ENCODE data around the gene TFEC. TPM values are rescaled to one million over a fixed set of nuclear protein-coding genes. Genes with fewer than 3 reads are reported as not detected.

TFEC gene
- total RNA-seq, 1 experiment from 2014 or later = not detected

DNA sequence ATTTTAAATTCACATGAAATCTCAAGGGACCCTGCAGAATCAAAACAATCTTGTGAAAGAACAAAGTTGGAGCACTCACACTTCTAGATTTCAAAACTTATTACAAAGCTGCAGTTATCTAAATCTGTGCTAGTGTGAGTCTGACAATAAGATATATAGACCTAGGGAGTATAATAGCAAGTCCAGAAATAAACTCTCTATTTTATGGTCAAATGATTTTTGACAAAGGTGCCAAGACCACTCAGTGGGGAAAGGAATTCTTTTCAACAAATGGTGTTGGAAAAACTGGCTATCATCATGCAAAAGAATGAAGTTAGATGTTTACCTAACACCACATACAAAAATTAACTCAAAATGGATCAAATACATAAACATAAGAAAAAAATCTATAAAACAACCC is 68.2 kb downstream of the TFEC start:
- no peak overlapping the region for H2AFZ ChIP-seq (ENCODE audit: low read length)
- Mint-ChIP-seq H3K4me1 (no peaks in the 10 kb centered on the region), H3K27me3 (ENCODE audit: low read depth) (no peaks in the 10 kb centered on the region), H3K27ac (no peak overlapping the region), H3K4me3 (no peak overlapping the region), H3K36me3 (ENCODE audit: insufficient read depth in 1 of 3, low read depth in 3 of 3) (no peaks in the 10 kb centered on the region), H3K9me3 (no peaks in the 10 kb centered on the region)
- H3K14ac ChIP-seq (ENCODE audit: insufficient read depth, low read length) = no peak overlapping the region
- no peak overlapping the region for H2BK15ac ChIP-seq (ENCODE audit: low read depth, low read length)
- no peak for DNase-seq
- H3T11ph ChIP-seq (ENCODE audit: low read length) = no peak overlapping the region
- no peak overlapping the region for H2BK20ac ChIP-seq (ENCODE audit: low read depth, low read length, poor library complexity, severe bottlenecking)
- H3K18ac ChIP-seq (ENCODE audit: insufficient read length, low read depth, low read length) = no peak overlapping the region
- H3K9me3 ChIP-seq (ENCODE audit: control insufficient read depth, low read depth, low read length) = no peaks in the 10 kb centered on the region
- no peak overlapping the region for H2BK12ac ChIP-seq (ENCODE audit: insufficient read length, low read depth, low read length)
- no peaks in the 10 kb centered on the region for H3K79me2 ChIP-seq (ENCODE audit: insufficient read depth, low read length)
- H2AK5ac ChIP-seq (ENCODE audit: insufficient read length, low read length) = no peak overlapping the region
- H3K27me3 ChIP-seq (ENCODE audit: insufficient read depth, low read length) = no peaks in the 10 kb centered on the region
- no peak overlapping the region for H3K23ac ChIP-seq (ENCODE audit: insufficient read length, low read depth, low read length)
- H2BK5ac ChIP-seq (ENCODE audit: insufficient read length, low read length) = no peak overlapping the region
- no peak overlapping the region for H3K9ac ChIP-seq (ENCODE audit: extremely low read depth, insufficient read length, low read length)
- H3K56ac ChIP-seq (ENCODE audit: insufficient read length, low read depth, low read length) = no peak overlapping the region
- no peak overlapping the region for H4K8ac ChIP-seq (replicated peaks; ENCODE audit: insufficient read length, low read depth, low read length)
- no peak overlapping the region for H3K27ac ChIP-seq (ENCODE audit: insufficient read length, low read depth, low read length)
- TF ChIP-seq, protein P1, sequence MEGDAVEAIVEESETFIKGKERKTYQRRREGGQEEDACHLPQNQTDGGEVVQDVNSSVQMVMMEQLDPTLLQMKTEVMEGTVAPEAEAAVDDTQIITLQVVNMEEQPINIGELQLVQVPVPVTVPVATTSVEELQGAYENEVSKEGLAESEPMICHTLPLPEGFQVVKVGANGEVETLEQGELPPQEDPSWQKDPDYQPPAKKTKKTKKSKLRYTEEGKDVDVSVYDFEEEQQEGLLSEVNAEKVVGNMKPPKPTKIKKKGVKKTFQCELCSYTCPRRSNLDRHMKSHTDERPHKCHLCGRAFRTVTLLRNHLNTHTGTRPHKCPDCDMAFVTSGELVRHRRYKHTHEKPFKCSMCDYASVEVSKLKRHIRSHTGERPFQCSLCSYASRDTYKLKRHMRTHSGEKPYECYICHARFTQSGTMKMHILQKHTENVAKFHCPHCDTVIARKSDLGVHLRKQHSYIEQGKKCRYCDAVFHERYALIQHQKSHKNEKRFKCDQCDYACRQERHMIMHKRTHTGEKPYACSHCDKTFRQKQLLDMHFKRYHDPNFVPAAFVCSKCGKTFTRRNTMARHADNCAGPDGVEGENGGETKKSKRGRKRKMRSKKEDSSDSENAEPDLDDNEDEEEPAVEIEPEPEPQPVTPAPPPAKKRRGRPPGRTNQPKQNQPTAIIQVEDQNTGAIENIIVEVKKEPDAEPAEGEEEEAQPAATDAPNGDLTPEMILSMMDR (conservative IDR thresholded peaks at IDR 0.05) = no peak
- no peak overlapping the region for H4K91ac ChIP-seq (ENCODE audit: insufficient read length, low read depth, low read length)
- H3K23me2 ChIP-seq (ENCODE audit: insufficient read length, low read depth, low read length, poor library complexity, severe bottlenecking) = no peaks in the 10 kb centered on the region
- H3K4me2 ChIP-seq (ENCODE audit: insufficient read depth, insufficient read length, low read length) = no peak overlapping the region
- no peak overlapping the region for H3K4ac ChIP-seq (ENCODE audit: low read depth, low read length)
- H2BK120ac ChIP-seq (ENCODE audit: low read depth, low read length, poor library complexity, severe bottlenecking) = no peak overlapping the region
- no peak overlapping the region for H4K5ac ChIP-seq (ENCODE audit: insufficient read length, low read depth, low read length)
- no peaks in the 10 kb centered on the region for H3K79me1 ChIP-seq (ENCODE audit: insufficient read depth, low read depth, low read length, poor library complexity, severe bottlenecking)
- no peaks in the 10 kb centered on the region for H3K4me1 ChIP-seq (ENCODE audit: insufficient read depth, low read length)
- no peaks in the 10 kb centered on the region for H4K20me1 ChIP-seq (ENCODE audit: control insufficient read depth, insufficient read depth, insufficient read length)

Data from H9 (cell line).